Esophagus muscularis mucosa (tissue), 3 donors: Measurements from ENCODE around the gene BUB1.

ENCODE experiments used
- POLR2A ChIP-seq: fragments of 450-650 bp; IDR thresholded peaks from one replicate; pipeline ENCODE4 v1.6.1; 2017; ENCODE audit warnings: antibody characterized with exemption, moderate library complexity, mild to moderate bottlenecking, low read depth
- TF ChIP-seq, protein P1 (sequence below), 3 experiments: fragments of 200-600 bp in 2 of 3; fragments of 450-650 bp in 1 of 3; sonication (generic) in 2 of 3; IDR thresholded peaks; one replicate each; pipeline ENCODE4 v1.5.1; 2017 to 2019; ENCODE audit warnings: antibody characterized with exemption in 3 of 3, mild to moderate bottlenecking in 2 of 3, moderate library complexity in 1 of 3

DNA sequence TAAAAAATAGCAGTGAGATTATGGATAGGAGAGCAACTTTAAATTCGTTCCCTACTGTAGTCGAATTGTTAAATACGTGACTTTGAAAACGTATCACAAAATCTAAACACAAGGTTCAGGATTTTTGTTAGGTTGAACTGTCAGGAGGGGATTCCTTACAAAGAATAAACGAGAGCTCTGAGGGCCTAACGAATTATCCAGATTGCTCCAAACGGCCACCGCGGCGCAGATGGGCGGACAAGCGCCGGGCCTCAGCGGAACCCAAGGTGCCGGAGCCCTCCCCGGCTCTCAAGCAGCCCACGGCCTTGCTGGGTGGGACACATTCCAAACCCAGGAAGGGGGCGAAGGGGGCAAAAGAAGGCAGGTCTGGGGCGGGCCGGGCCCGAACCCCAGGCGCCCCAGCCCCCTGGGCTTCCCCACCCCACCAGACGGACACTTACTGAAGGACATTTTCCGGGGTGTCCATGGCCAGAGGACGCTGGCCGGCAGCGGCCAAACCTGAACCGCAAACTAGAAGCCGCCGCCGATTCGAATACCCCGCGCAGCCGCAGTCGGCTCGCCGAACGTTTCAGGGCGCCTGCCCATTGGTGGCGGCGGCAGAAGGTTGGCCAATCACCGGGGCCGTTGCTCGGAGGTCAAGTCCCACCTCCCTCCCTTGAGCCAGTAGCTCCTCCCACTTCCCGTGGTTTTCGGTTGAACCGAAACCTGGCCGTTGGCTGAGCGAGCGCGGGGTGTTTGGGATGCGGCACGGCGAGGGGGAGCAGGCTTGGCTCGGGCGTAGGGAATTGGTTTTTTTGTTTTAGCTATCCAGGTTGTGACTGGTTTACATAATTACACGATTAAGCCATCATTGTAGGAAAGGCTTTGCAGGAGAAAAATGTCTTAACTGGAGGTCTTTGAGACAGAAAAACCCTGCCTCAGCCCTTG is at the start of gene BUB1:
- TF ChIP-seq POLR2A = no peak
- TF ChIP-seq, protein P1, sequence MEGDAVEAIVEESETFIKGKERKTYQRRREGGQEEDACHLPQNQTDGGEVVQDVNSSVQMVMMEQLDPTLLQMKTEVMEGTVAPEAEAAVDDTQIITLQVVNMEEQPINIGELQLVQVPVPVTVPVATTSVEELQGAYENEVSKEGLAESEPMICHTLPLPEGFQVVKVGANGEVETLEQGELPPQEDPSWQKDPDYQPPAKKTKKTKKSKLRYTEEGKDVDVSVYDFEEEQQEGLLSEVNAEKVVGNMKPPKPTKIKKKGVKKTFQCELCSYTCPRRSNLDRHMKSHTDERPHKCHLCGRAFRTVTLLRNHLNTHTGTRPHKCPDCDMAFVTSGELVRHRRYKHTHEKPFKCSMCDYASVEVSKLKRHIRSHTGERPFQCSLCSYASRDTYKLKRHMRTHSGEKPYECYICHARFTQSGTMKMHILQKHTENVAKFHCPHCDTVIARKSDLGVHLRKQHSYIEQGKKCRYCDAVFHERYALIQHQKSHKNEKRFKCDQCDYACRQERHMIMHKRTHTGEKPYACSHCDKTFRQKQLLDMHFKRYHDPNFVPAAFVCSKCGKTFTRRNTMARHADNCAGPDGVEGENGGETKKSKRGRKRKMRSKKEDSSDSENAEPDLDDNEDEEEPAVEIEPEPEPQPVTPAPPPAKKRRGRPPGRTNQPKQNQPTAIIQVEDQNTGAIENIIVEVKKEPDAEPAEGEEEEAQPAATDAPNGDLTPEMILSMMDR (IDR thresholded peaks at IDR 0.05) = no peak
